GM12878 (cell line): Measurements from ENCODE around the gene FXYD6. TPM values are rescaled to one million over a fixed set of nuclear protein-coding genes. Genes with fewer than 3 reads are reported as not detected.

Source experiments
- ATAC-seq: fragments of 200-7000 bp; cut with Tn5 transposase; 3 replicates; pipeline ENCODE4 v1.9.1; 2020; ENCODE audit warnings: mild to moderate bottlenecking, moderate library complexity
- BruUV-seq: library from RNA; stranded (reverse); fragments of 400-500 nt; replicated peaks from 2 replicates; lab custom pipeline; 2021; lab: Mats Ljungman, UMichigan
- CTCF ChIA-PET: fragments of 300-600 bp; sonication (Branson Sonifier 250); formaldehyde crosslinking; extraction: SDS; loops from one replicate; lab custom pipeline; 2021; ENCODE audit warnings: inconsistent platforms; lab: Yijun Ruan, JAX
- POLR2A ChIA-PET: fragments of 350-600 bp; formaldehyde crosslinking; extraction: SDS; loops from one replicate; lab custom pipeline; 2021; ENCODE audit warnings: inconsistent platforms; lab: Charles Lee
- RAD21 ChIA-PET: fragments of 300-600 bp; sonication (Branson Sonifier 250); formaldehyde crosslinking; loops from one replicate; lab custom pipeline; 2023; ENCODE audit warnings: antibody characterized with exemption; ENCODE audit not compliant: unreplicated experiment; lab: Charles Lee
- SMC1A ChIA-PET: fragments of 300-600 bp; sonication (Branson Sonifier 250); formaldehyde crosslinking; loops from one replicate; lab custom pipeline; 2023; ENCODE audit not compliant: unreplicated experiment, uncharacterized antibody; lab: Charles Lee
- DNase-seq: peaks from one replicate; pipeline ENCODE4 v3.0.0-alpha.2; 2011; ENCODE audit warnings: low read depth, low spot score
- FAIRE-seq: peaks from 3 replicates; lab custom pipeline; 2011; peaks lifted over from hg19 to GRCh38; lab: Jason Lieb, UNC
- H2AFZ ChIP-seq: 2 replicates; pipeline ENCODE4 v1.6.0; 2011; ENCODE audit warnings: low read depth, low read length, control low read depth; ENCODE audit not compliant: control insufficient read depth
- H3K27ac ChIP-seq: 2 replicates; pipeline ENCODE4 v1.5.1; 2011; ENCODE audit warnings: control low read depth; ENCODE audit not compliant: control insufficient read depth, insufficient read depth
- H3K27me3 ChIP-seq, 2 experiments: replicated peaks in 1 of 2; 2 replicates each; pipeline versions ENCODE4 v1.6.0 to v1.6.1; 2011; ENCODE audit warnings: low read length in 1 of 2; ENCODE audit not compliant: control insufficient read depth in 2 of 2, insufficient read depth in 2 of 2
- H3K36me3 ChIP-seq, 2 experiments: 2 replicates each; pipeline ENCODE4 v1.5.1; 2011; ENCODE audit warnings: low read length in 1 of 2; ENCODE audit not compliant: control insufficient read depth in 2 of 2, insufficient read depth in 2 of 2
- H3K4me1 ChIP-seq: 2 replicates; pipeline ENCODE4 v1.6.1; 2011; ENCODE audit warnings: mild to moderate bottlenecking, low read length, moderate library complexity, mixed read lengths; ENCODE audit not compliant: control insufficient read depth, insufficient read depth
- H3K4me2 ChIP-seq: 2 replicates; pipeline ENCODE4 v1.6.0; 2011; ENCODE audit warnings: control low read depth; ENCODE audit not compliant: control insufficient read depth, insufficient read depth
- H3K4me3 ChIP-seq: fragments of 200-600 bp; sonication (generic); 2 replicates; pipeline ENCODE4 v1.5.1; 2016
- H3K79me2 ChIP-seq: 2 replicates; pipeline ENCODE4 v1.6.0; 2011; ENCODE audit warnings: low read length; ENCODE audit not compliant: control insufficient read depth, insufficient read depth
- H3K9ac ChIP-seq: 2 replicates; pipeline ENCODE4 v1.8.0; 2011; ENCODE audit warnings: low read length, control low read depth, mixed read lengths; ENCODE audit not compliant: control insufficient read depth, insufficient read depth
- H3K9me3 ChIP-seq: replicated peaks from 3 replicates; pipeline ENCODE4 v1.5.1; 2011; ENCODE audit warnings: mild to moderate bottlenecking, low read length; ENCODE audit not compliant: control insufficient read depth, insufficient read depth
- H4K20me1 ChIP-seq: 2 replicates; pipeline ENCODE4 v1.6.0; 2011; ENCODE audit not compliant: control insufficient read depth, insufficient read depth
- BCLAF1 ChIP-seq: fragments of 450-650 bp; IDR thresholded peaks from 2 replicates; pipeline ENCODE4 v1.6.1; 2017; ENCODE audit warnings: antibody characterized with exemption, mild to moderate bottlenecking, moderate library complexity
- CHD1 ChIP-seq: IDR thresholded peaks from 2 replicates; pipeline ENCODE4 v1.6.1; 2012; ENCODE audit warnings: low read depth, low read length, improper control_type of control experiment
- E2F4 ChIP-seq: IDR thresholded peaks from 2 replicates; pipeline ENCODE4 v1.6.1; 2012; ENCODE audit warnings: low read depth, low read length, improper control_type of control experiment
- ELK1 ChIP-seq: IDR thresholded peaks from 2 replicates; pipeline ENCODE4 v1.6.1; 2012; ENCODE audit warnings: low read depth, low read length, improper control_type of control experiment
- FOXK2 ChIP-seq: fragments of 450-650 bp; IDR thresholded peaks from 2 replicates; pipeline ENCODE4 v1.6.1; 2017; ENCODE audit warnings: mild to moderate bottlenecking, moderate library complexity
- IKZF1 ChIP-seq: fragments of 450-650 bp; conservative IDR thresholded peaks from 2 replicates; pipeline ENCODE4 v1.6.1; 2017; ENCODE audit warnings: antibody characterized with exemption, mild to moderate bottlenecking
- MYC ChIP-seq: IDR thresholded peaks from 2 replicates; pipeline ENCODE4 v1.6.1; 2011; ENCODE audit warnings: mild to moderate bottlenecking, low read length, moderate library complexity, inconsistent platforms; ENCODE audit not compliant: insufficient read depth, insufficient replicate concordance, insufficient read length, severe bottlenecking
- NR2C2 ChIP-seq: IDR thresholded peaks from 2 replicates; pipeline ENCODE4 v1.6.1; 2011; ENCODE audit warnings: borderline replicate concordance, low read depth; ENCODE audit not compliant: control insufficient read depth, insufficient read length
- RFX5 ChIP-seq: IDR thresholded peaks from 2 replicates; pipeline ENCODE4 v1.6.1; 2011; ENCODE audit warnings: low read depth, low read length, improper control_type of control experiment
- RUNX3 ChIP-seq: IDR thresholded peaks from 2 replicates; pipeline ENCODE4 v1.6.1; 2012; ENCODE audit warnings: low read length, inconsistent platforms
- SREBF2 ChIP-seq: IDR thresholded peaks from 2 replicates; pipeline ENCODE4 v1.6.1; 2012; ENCODE audit warnings: mild to moderate bottlenecking, low read length
- YBX1 ChIP-seq: fragments of 450-650 bp; IDR thresholded peaks from 2 replicates; pipeline ENCODE4 v1.6.1; 2016; ENCODE audit warnings: antibody characterized with exemption
- ZNF384 ChIP-seq: IDR thresholded peaks from 2 replicates; pipeline ENCODE4 v1.6.1; 2012; ENCODE audit warnings: low read depth, mild to moderate bottlenecking, low read length, improper control_type of control experiment, borderline replicate concordance
- WGBS: methylation state at CpG from one replicate; pipeline ENCODE4 v1.1.6; 2016; ENCODE audit warnings: low lambda C conversion rate; ENCODE audit not compliant: insufficient replicate concordance, insufficient coverage; ENCODE audit errors: missing lambda C conversion rate; 5-methylcytosine and 5-hydroxymethylcytosine counted together
- in situ Hi-C: fragments of 300-500 bp; cut with MboI; formaldehyde crosslinking; loops from 9 replicates; pipeline ENCODE4 v1.14.3; 2018; ENCODE audit warnings: mixed read lengths
- intact Hi-C: fragments of 100-400 bp; cut with micrococcal nuclease; formaldehyde crosslinking; loops from one replicate; pipeline ENCODE4 v1.14.2; 2022; ENCODE audit not compliant: unreplicated experiment
- polyA plus RNA-seq, 11 experiments: library from polyadenylated mRNA; depleted of rRNA in 4 of 11; unstranded in 6 of 11; stranded (reverse) in 5 of 11; fragments of >200 nt; fragmentation: Nextera tagmentation in 4 of 11; fragmentation: Illumina TruSeq in 1 of 11; extraction: Ambion mirVana in 4 of 11; extraction: Trizol in 1 of 11; gene quantifications; 1 replicate in 1 of 11; 2 replicates in 10 of 11; pipeline versions ENCODE4 v1.2.1 to v1.2.3, GENCODE V29; 2011 to 2016; ENCODE audit warnings: inconsistent platforms in 2 of 11, missing spikeins in 2 of 11, low read depth in 1 of 11
- total RNA-seq, 4 experiments: library from RNA; depleted of rRNA in 3 of 4; stranded (reverse); fragments of >200 nt in 3 of 4; fragmentation: Illumina TruSeq in 1 of 4; extraction: Trizol in 1 of 4; gene quantifications; 2 replicates each; pipeline versions ENCODE4 v1.2.1 to v1.2.3, GENCODE V29; 2013 to 2021
- TF ChIP-seq, protein P1 (sequence below): fragments of 450-650 bp; IDR thresholded peaks from 2 replicates; pipeline ENCODE4 v1.6.1; 2016; ENCODE audit warnings: mild to moderate bottlenecking
- TF ChIP-seq, protein P2 (sequence below): fragments of 450-650 bp; IDR thresholded peaks from 2 replicates; pipeline ENCODE4 v1.6.1; 2017; ENCODE audit warnings: mild to moderate bottlenecking, low read depth, inconsistent platforms; ENCODE audit not compliant: poor library complexity, severe bottlenecking

Gene FXYD6
- total and polyA plus RNA-seq, 10 of the 15 experiments (the other 5 are each of a cell fraction or from before 2014, with no cell fraction given): 0.09 to 2.0 (median 0.23) TPM; not detected in 2

GRCh38 chr11:117891362-117891761, 14.9 kb upstream of the FXYD6 start:
- no TSS peak for BruUV-seq
- ATAC-seq: no peak

More at GRCh38 chr11:117891362-117891761, 14.9 kb upstream of the FXYD6 start:
- 30% methylated on average over 2 of the region's 2 CpGs for WGBS
- CTCF ChIA-PET: interaction anchor here (0.8 to 1.1 kb wide), 2 partner anchors 20 to 55 kb away, joined by 3 to 5 read pairs; no protein-coding TSS in a partner anchor
- Histone ChIP-seq H3K4me2 (no peak overlapping the region), H3K27me3 (peaks cover 0 to 3% of the 10 kb centered on the region in 2 experiments; a peak in 1 of 4 replicates), H3K9ac (no peak overlapping the region), H3K79me2 (no peaks in the 10 kb centered on the region), H3K4me1 (no peaks in the 10 kb centered on the region), H3K36me3 (no peaks in the 10 kb centered on the region), H3K27ac (no peak overlapping the region), H4K20me1 (no peaks in the 10 kb centered on the region), H3K9me3 (no peaks in the 10 kb centered on the region; the same call in 2 of the 3 replicates), H3K4me3 (no peak overlapping the region), H2AFZ (no peak overlapping the region)
- in situ Hi-C loops (no loop called here), intact Hi-C loops (no loop called here)
- POLR2A ChIA-PET: no interaction called here
- DNase-seq: no peak
- SMC1A ChIA-PET: interaction anchor here (1.5 kb wide), 1 partner anchor 10 kb away, joined by 3 read pairs; no protein-coding TSS in a partner anchor
- no peak for FAIRE-seq
- TF ChIP-seq BCLAF1 (no peak), YBX1 (no peak), ZNF384 (no peak), RUNX3 (no peak), NR2C2 (no peak), ELK1 (no peak), FOXK2 (no peak), IKZF1 (no peak), CHD1 (no peak), SREBF2 (no peak), E2F4 (no peak), MYC (no peak), RFX5 (no peak)
- TF ChIP-seq, protein P1, sequence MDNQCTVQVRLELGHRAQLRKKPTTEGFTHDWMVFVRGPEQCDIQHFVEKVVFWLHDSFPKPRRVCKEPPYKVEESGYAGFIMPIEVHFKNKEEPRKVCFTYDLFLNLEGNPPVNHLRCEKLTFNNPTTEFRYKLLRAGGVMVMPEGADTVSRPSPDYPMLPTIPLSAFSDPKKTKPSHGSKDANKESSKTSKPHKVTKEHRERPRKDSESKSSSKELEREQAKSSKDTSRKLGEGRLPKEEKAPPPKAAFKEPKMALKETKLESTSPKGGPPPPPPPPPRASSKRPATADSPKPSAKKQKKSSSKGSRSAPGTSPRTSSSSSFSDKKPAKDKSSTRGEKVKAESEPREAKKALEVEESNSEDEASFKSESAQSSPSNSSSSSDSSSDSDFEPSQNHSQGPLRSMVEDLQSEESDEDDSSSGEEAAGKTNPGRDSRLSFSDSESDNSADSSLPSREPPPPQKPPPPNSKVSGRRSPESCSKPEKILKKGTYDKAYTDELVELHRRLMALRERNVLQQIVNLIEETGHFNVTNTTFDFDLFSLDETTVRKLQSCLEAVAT: no peak
- TF ChIP-seq, protein P2, sequence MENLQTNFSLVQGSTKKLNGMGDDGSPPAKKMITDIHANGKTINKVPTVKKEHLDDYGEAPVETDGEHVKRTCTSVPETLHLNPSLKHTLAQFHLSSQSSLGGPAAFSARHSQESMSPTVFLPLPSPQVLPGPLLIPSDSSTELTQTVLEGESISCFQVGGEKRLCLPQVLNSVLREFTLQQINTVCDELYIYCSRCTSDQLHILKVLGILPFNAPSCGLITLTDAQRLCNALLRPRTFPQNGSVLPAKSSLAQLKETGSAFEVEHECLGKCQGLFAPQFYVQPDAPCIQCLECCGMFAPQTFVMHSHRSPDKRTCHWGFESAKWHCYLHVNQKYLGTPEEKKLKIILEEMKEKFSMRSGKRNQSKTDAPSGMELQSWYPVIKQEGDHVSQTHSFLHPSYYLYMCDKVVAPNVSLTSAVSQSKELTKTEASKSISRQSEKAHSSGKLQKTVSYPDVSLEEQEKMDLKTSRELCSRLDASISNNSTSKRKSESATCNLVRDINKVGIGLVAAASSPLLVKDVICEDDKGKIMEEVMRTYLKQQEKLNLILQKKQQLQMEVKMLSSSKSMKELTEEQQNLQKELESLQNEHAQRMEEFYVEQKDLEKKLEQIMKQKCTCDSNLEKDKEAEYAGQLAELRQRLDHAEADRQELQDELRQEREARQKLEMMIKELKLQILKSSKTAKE: no peak
- TF ChIP-seq, all 136 proteins: peak for 0
- RAD21 ChIA-PET: no interaction called here
